Measurements from ENCODE around the gene SAYSD1. TPM values are rescaled to one million over a fixed set of nuclear protein-coding genes. Genes with fewer than 3 reads are reported as not detected.
A peak's percentile ranks its signal among the peaks of the same experiment; 100 is the strongest.

SAYSD1 gene
- total and polyA plus RNA-seq, 9 of the 15 experiments (the other 6 are each of a cell fraction or from before 2014, with no cell fraction given) = 3.5 to 19.1 (median 12.4) TPM

GRCh38 chr6:39114704-39115599, at the start of gene SAYSD1 (continued):
- no peak for TF ChIP-seq ZNF699 (CRISPR knock-in tag; IDR thresholded peaks at IDR 0.05; ENCODE audit: insufficient replicate concordance)
- TF ChIP-seq TBL1XR1 (IDR thresholded peaks at IDR 0.05; ENCODE audit: low read length in 2 of 2) = no peak; a peak in 1 of 4 replicates
- TF ChIP-seq PRDM10 (IDR thresholded peaks at IDR 0.05; ENCODE audit: partially characterized antibody) = peak; percentile 48
- no peak for TF ChIP-seq DLX4 (CRISPR knock-in tag; IDR thresholded peaks at IDR 0.05)
- TF ChIP-seq HMBOX1 (IDR thresholded peaks at IDR 0.05) = no peak
- TF ChIP-seq ZBTB5 (IDR thresholded peaks at IDR 0.05) = no peak
- TF ChIP-seq MTF1 (CRISPR knock-in tag; IDR thresholded peaks at IDR 0.05; ENCODE audit: borderline replicate concordance) = no peak
- no peak for TF ChIP-seq CEBPB (tag; IDR thresholded peaks at IDR 0.05)
- TF ChIP-seq ATF1 (CRISPR knock-in tag; IDR thresholded peaks at IDR 0.05) = no peak
- peak; percentile 79 for TF ChIP-seq ATF1 (tag; IDR thresholded peaks at IDR 0.05)
- TF ChIP-seq ZNF449 (CRISPR knock-in tag; IDR thresholded peaks at IDR 0.05) = no peak
- TF ChIP-seq ZSCAN32 (CRISPR knock-in tag; IDR thresholded peaks at IDR 0.05) = 0 out of 2 replicates have a peak, but pooled peaks have one; percentile 12
- TF ChIP-seq THAP12 (CRISPR knock-in tag; IDR thresholded peaks at IDR 0.05) = peak; percentile 17; the same call in 1 of the 2 replicates
